IMR-90 (cell line): ENCODE results near the gene MTUS2. TPM values are rescaled to one million over a fixed set of nuclear protein-coding genes. Genes with fewer than 3 reads are reported as not detected.

Experiments
- ATAC-seq: fragments of 200-7000 bp; cut with Tn5 transposase; 2 replicates; pipeline ENCODE4 v1.9.1; 2020; ENCODE audit warnings: low read depth, mild to moderate bottlenecking, moderate library complexity
- BruUV-seq: library from RNA; stranded (reverse); fragments of 400-500 nt; replicated peaks from 2 replicates; lab custom pipeline; 2021; lab: Mats Ljungman, UMichigan
- CTCF ChIA-PET: fragments of 300-600 bp; formaldehyde crosslinking; extraction: SDS; loops from one replicate; lab custom pipeline; 2021; ENCODE audit warnings: antibody characterized with exemption; lab: Yijun Ruan, JAX
- POLR2A ChIA-PET: fragments of 300-600 bp; sonication (Branson Sonifier 250); formaldehyde crosslinking; loops from one replicate; lab custom pipeline; 2022; ENCODE audit warnings: antibody characterized with exemption; ENCODE audit not compliant: unreplicated experiment; lab: Charles Lee
- DNase-seq: peaks from one replicate; pipeline ENCODE4 v3.0.0; 2013
- H2AFZ ChIP-seq: replicated peaks from 2 replicates; pipeline ENCODE3; 2013; ENCODE audit warnings: low read length, mild to moderate bottlenecking; ENCODE audit not compliant: poor library complexity
- H2AK5ac ChIP-seq: 2 replicates; pipeline ENCODE4 v1.6.1; 2013; ENCODE audit warnings: low read depth, low read length, inconsistent platforms
- H2AK9ac ChIP-seq: replicated peaks from 2 replicates; pipeline ENCODE3; 2013; ENCODE audit warnings: mild to moderate bottlenecking, low read depth, low read length, moderate library complexity; ENCODE audit not compliant: poor library complexity
- H2BK120ac ChIP-seq: 2 replicates; pipeline ENCODE4 v1.6.1; 2013; ENCODE audit warnings: low read depth, low read length, inconsistent platforms
- H2BK15ac ChIP-seq: 3 replicates; pipeline ENCODE4 v1.6.1; 2013; ENCODE audit warnings: low read depth, low read length, inconsistent platforms
- H2BK20ac ChIP-seq: 2 replicates; pipeline ENCODE4 v1.6.1; 2013; ENCODE audit warnings: low read depth, mild to moderate bottlenecking, inconsistent platforms, low read length, moderate library complexity
- H2BK5ac ChIP-seq: 2 replicates; pipeline ENCODE4 v1.6.1; 2013; ENCODE audit warnings: mild to moderate bottlenecking, low read depth, low read length, inconsistent platforms; ENCODE audit not compliant: poor library complexity, severe bottlenecking
- H3K14ac ChIP-seq: replicated peaks from 2 replicates; pipeline ENCODE4 v1.6.1; 2013; ENCODE audit warnings: low read depth, low read length, inconsistent platforms
- H3K18ac ChIP-seq: 2 replicates; pipeline ENCODE4 v1.6.1; 2013; ENCODE audit warnings: low read depth, low read length, control low read depth
- H3K23ac ChIP-seq: 2 replicates; pipeline ENCODE4 v1.6.1; 2013; ENCODE audit warnings: low read depth, low read length, inconsistent platforms
- H3K27ac ChIP-seq: 2 replicates; pipeline ENCODE4 v1.5.1; 2013; ENCODE audit warnings: mild to moderate bottlenecking, control low read depth, low read length; ENCODE audit not compliant: insufficient read depth
- H3K27me3 ChIP-seq: 2 replicates; pipeline ENCODE4 v1.6.1; 2013; ENCODE audit warnings: low read length; ENCODE audit not compliant: control insufficient read depth, insufficient read depth
- H3K36me3 ChIP-seq: 2 replicates; pipeline ENCODE4 v1.6.1; 2013; ENCODE audit warnings: low read length, mixed read lengths; ENCODE audit not compliant: control insufficient read depth, insufficient read depth
- H3K4ac ChIP-seq: 2 replicates; pipeline ENCODE4 v1.6.1; 2013; ENCODE audit warnings: low read depth, low read length, inconsistent platforms
- H3K4me1 ChIP-seq: 2 replicates; pipeline ENCODE4 v1.6.1; 2013; ENCODE audit warnings: low read length, mixed read lengths; ENCODE audit not compliant: control insufficient read depth, insufficient read depth
- H3K4me2 ChIP-seq: 2 replicates; pipeline ENCODE4 v1.6.1; 2013; ENCODE audit warnings: low read depth, mild to moderate bottlenecking, control low read depth, low read length, moderate library complexity
- H3K4me3 ChIP-seq: 2 replicates; pipeline ENCODE4 v1.5.1; 2013; ENCODE audit warnings: low read depth, mild to moderate bottlenecking, control low read depth, low read length, moderate library complexity; ENCODE audit not compliant: insufficient read depth
- H3K56ac ChIP-seq: 2 replicates; pipeline ENCODE4 v1.6.1; 2013; ENCODE audit warnings: low read length, inconsistent platforms; ENCODE audit not compliant: insufficient read depth; ENCODE audit errors: extremely low read depth
- H3K79me1 ChIP-seq, 2 experiments: 2 replicates each; pipeline ENCODE4 v1.6.1; 2013; ENCODE audit warnings: low read length in 2 of 2, inconsistent platforms in 1 of 2, low read depth in 1 of 2
- H3K9ac ChIP-seq: 2 replicates; pipeline ENCODE4 v1.6.1; 2013; ENCODE audit warnings: low read depth, low read length, control low read depth
- H3K9me1 ChIP-seq: 2 replicates; pipeline ENCODE4 v1.6.1; 2013; ENCODE audit warnings: low read length, inconsistent platforms; ENCODE audit not compliant: insufficient read depth
- H3K9me3 ChIP-seq: 2 replicates; pipeline ENCODE4 v1.6.1; 2013; ENCODE audit warnings: low read length; ENCODE audit not compliant: control insufficient read depth, insufficient read depth
- H4K20me1 ChIP-seq: 2 replicates; pipeline ENCODE4 v1.6.1; 2013; ENCODE audit warnings: low read length, inconsistent platforms; ENCODE audit not compliant: insufficient read depth
- H4K5ac ChIP-seq: 2 replicates; pipeline ENCODE4 v1.6.1; 2013; ENCODE audit warnings: mild to moderate bottlenecking, low read depth, low read length, control low read depth
- H4K8ac ChIP-seq, 2 experiments: 2 replicates each; pipeline ENCODE4 v1.6.1; 2013; ENCODE audit warnings: low read depth in 2 of 2, low read length in 2 of 2, control low read depth in 1 of 2, inconsistent platforms in 1 of 2
- H4K91ac ChIP-seq: 2 replicates; pipeline ENCODE4 v1.6.1; 2013; ENCODE audit warnings: low read depth, low read length, inconsistent platforms; ENCODE audit not compliant: insufficient read depth
- BHLHE40 ChIP-seq: fragments of 150-350 bp; IDR thresholded peaks from 2 replicates; pipeline ENCODE4 v1.6.1; 2016; ENCODE audit warnings: mild to moderate bottlenecking, low read depth, low read length
- CEBPB ChIP-seq: IDR thresholded peaks from 2 replicates; pipeline ENCODE4 v1.6.1; 2012; ENCODE audit warnings: low read depth, low read length, improper control_type of control experiment
- CHD1 ChIP-seq: IDR thresholded peaks from 2 replicates; pipeline ENCODE4 v1.6.1; 2012; ENCODE audit warnings: low read depth, low read length, improper control_type of control experiment
- FOS ChIP-seq: fragments of 150-350 bp; IDR thresholded peaks from 2 replicates; pipeline ENCODE4 v1.6.1; 2016; ENCODE audit warnings: low read depth, low read length
- MAFK ChIP-seq: IDR thresholded peaks from 2 replicates; pipeline ENCODE4 v1.6.1; 2012; ENCODE audit warnings: low read depth, low read length, improper control_type of control experiment
- MXI1 ChIP-seq: IDR thresholded peaks from 2 replicates; pipeline ENCODE4 v1.6.1; 2012; ENCODE audit warnings: low read depth, mild to moderate bottlenecking, low read length, moderate library complexity, borderline replicate concordance
- NFE2L2 ChIP-seq: fragments of 150-350 bp; IDR thresholded peaks from 2 replicates; pipeline ENCODE4 v1.6.1; 2016; ENCODE audit warnings: low read depth, mild to moderate bottlenecking, low read length
- POLR2A ChIP-seq: IDR thresholded peaks from 2 replicates; pipeline ENCODE4 v1.6.1; 2012; ENCODE audit warnings: mild to moderate bottlenecking, low read depth, low read length
- RFX5 ChIP-seq: IDR thresholded peaks from 2 replicates; pipeline ENCODE4 v1.8.0; 2012; ENCODE audit warnings: low read depth, mild to moderate bottlenecking, low read length, moderate library complexity
- SMC3 ChIP-seq: fragments of 150-350 bp; IDR thresholded peaks from 2 replicates; pipeline ENCODE4 v1.6.1; 2016; ENCODE audit warnings: low read depth, mild to moderate bottlenecking, antibody characterized with exemption, low read length, moderate library complexity
- WGBS, 2 experiments: methylation state at CpG; one replicate each; pipeline versions ENCODE4 v1.1.5 to v1.1.7; 2013; ENCODE audit warnings: missing lambda C conversion rate in 2 of 2; ENCODE audit not compliant: insufficient read length in 1 of 2; ENCODE audit errors: extremely low coverage in 2 of 2; 5-methylcytosine and 5-hydroxymethylcytosine counted together
- dilution Hi-C: fragments of 300-500 bp; cut with HindIII; formaldehyde crosslinking; loops from one replicate; pipeline ENCODE4 v1.14.3; 2018; ENCODE audit warnings: low sequenced_read_pairs; ENCODE audit not compliant: unreplicated experiment
- in situ Hi-C: fragments of 300-500 bp; cut with MboI; formaldehyde crosslinking; loops from 3 replicates; pipeline ENCODE4 v1.14.3; 2019; ENCODE audit warnings: low sequenced_read_pairs, inconsistent platforms, mixed read lengths
- intact Hi-C: fragments of 100-400 bp; cut with micrococcal nuclease; formaldehyde crosslinking; loops from 2 replicates; pipeline ENCODE4 v1.10.0; 2022
- polyA plus RNA-seq, 3 experiments: library from polyadenylated mRNA; depleted of rRNA; stranded (reverse); fragments of >200 nt; gene quantifications; 2 replicates each; pipeline ENCODE4 v1.2.3, GENCODE V29; 2012; ENCODE audit warnings: low replicate concordance in 1 of 3
- total RNA-seq: library from RNA; depleted of rRNA; stranded (reverse); fragments of >200 nt; gene quantifications from 2 replicates; pipeline ENCODE4 v1.2.3, GENCODE V29; 2012
- TF ChIP-seq, protein P1 (sequence below): fragments of 150-350 bp; IDR thresholded peaks from 2 replicates; pipeline ENCODE4 v1.6.1; 2016; ENCODE audit warnings: low read depth, mild to moderate bottlenecking, low read length, moderate library complexity, borderline replicate concordance
- TF ChIP-seq, protein P2 (sequence below): conservative IDR thresholded peaks from 2 replicates; pipeline ENCODE4 v1.5.1; 2012; ENCODE audit warnings: mild to moderate bottlenecking, low read depth, low read length, improper control_type of control experiment
- TF ChIP-seq, protein P3 (sequence below): fragments of 150-350 bp; IDR thresholded peaks from 2 replicates; pipeline ENCODE4 v1.6.1; 2017; ENCODE audit warnings: mild to moderate bottlenecking, antibody characterized with exemption, low read length, low read depth

The MTUS2 gene
- total and polyA plus RNA-seq, 2 of the 4 experiments (the other 2 are of a cell fraction) = under 0.01 to 0.02 TPM

DNA sequence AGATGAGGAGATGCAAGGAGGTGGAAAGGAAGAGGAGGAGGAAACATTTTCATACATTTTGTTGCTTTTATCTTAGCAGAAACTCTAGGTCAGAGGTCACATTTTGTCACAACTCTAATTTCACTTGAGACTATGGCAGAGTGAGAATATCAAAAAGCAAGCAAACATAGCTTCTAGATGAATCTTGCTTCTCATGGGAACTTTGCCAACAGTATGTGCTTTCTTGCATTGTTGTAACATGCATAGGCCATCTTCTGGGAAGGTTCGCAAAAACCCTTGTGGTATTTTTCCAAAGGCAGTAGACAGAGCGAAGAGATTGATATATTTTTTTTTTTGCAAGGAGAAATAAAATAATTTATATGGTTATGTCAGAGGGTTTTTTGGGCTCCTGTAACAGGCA lies 291.3 kb downstream of the MTUS2 start:
- no TSS peak for BruUV-seq
- Histone ChIP-seq H2AFZ (no peak overlapping the region), H3K4ac (no peak overlapping the region), H3K56ac (no peak overlapping the region), H2BK15ac (no peak overlapping the region), H2BK5ac (no peak overlapping the region), H4K8ac (no peak overlapping the region), H3K9me3 (peaks cover 6% of the 10 kb centered on the region), H4K5ac (no peak overlapping the region), H3K18ac (no peak overlapping the region), H3K4me1 (no peaks in the 10 kb centered on the region), H3K23ac (no peak overlapping the region), H4K91ac (no peak overlapping the region), H3K27ac (no peak overlapping the region), H3K9me1 (no peaks in the 10 kb centered on the region), H2AK9ac (no peak overlapping the region), H3K9ac (no peak overlapping the region), H3K4me2 (no peak overlapping the region), H2BK120ac (no peak overlapping the region), H2AK5ac (no peak overlapping the region), H3K27me3 (no peaks in the 10 kb centered on the region), H2BK20ac (no peak overlapping the region), H4K20me1 (no peaks in the 10 kb centered on the region), H3K79me1 (no peaks in the 10 kb centered on the region), H3K4me3 (no peak overlapping the region), H3K36me3 (no peaks in the 10 kb centered on the region), H3K14ac (no peak overlapping the region)
- ATAC-seq (no peak), DNase-seq (no peak)
- 67% methylated on average over 1 of the region's 2 CpGs; no CpG with 5 or more reads in 1 of the 2 experiments for WGBS, 2 experiments
- dilution Hi-C loops (no loop called here), in situ Hi-C loops (no loop called here), intact Hi-C loops (no loop called here)
- TF ChIP-seq, protein P1, sequence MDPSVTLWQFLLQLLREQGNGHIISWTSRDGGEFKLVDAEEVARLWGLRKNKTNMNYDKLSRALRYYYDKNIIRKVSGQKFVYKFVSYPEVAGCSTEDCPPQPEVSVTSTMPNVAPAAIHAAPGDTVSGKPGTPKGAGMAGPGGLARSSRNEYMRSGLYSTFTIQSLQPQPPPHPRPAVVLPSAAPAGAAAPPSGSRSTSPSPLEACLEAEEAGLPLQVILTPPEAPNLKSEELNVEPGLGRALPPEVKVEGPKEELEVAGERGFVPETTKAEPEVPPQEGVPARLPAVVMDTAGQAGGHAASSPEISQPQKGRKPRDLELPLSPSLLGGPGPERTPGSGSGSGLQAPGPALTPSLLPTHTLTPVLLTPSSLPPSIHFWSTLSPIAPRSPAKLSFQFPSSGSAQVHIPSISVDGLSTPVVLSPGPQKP = no peak
- TF ChIP-seq RFX5 = no peak
- TF ChIP-seq FOS = no peak
- no peak for TF ChIP-seq SMC3
- TF ChIP-seq, protein P2, sequence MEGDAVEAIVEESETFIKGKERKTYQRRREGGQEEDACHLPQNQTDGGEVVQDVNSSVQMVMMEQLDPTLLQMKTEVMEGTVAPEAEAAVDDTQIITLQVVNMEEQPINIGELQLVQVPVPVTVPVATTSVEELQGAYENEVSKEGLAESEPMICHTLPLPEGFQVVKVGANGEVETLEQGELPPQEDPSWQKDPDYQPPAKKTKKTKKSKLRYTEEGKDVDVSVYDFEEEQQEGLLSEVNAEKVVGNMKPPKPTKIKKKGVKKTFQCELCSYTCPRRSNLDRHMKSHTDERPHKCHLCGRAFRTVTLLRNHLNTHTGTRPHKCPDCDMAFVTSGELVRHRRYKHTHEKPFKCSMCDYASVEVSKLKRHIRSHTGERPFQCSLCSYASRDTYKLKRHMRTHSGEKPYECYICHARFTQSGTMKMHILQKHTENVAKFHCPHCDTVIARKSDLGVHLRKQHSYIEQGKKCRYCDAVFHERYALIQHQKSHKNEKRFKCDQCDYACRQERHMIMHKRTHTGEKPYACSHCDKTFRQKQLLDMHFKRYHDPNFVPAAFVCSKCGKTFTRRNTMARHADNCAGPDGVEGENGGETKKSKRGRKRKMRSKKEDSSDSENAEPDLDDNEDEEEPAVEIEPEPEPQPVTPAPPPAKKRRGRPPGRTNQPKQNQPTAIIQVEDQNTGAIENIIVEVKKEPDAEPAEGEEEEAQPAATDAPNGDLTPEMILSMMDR = no peak
- TF ChIP-seq, protein P3, sequence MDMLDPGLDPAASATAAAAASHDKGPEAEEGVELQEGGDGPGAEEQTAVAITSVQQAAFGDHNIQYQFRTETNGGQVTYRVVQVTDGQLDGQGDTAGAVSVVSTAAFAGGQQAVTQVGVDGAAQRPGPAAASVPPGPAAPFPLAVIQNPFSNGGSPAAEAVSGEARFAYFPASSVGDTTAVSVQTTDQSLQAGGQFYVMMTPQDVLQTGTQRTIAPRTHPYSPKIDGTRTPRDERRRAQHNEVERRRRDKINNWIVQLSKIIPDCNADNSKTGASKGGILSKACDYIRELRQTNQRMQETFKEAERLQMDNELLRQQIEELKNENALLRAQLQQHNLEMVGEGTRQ = no peak
- no peak for TF ChIP-seq MXI1
- TF ChIP-seq POLR2A = no peak
- TF ChIP-seq NFE2L2 = no peak
- TF ChIP-seq MAFK = no peak
- no peak for TF ChIP-seq CHD1
- no peak for TF ChIP-seq BHLHE40
- TF ChIP-seq CEBPB = no peak
- POLR2A ChIA-PET = no interaction called here
- CTCF ChIA-PET = no interaction called here
